Stimulated activated naive CD4-positive, alpha-beta T cell (primary cell): ENCODE measurements around the gene ZNF614.
"Not testable (repeated sequence)": the region's sequence is repeated elsewhere in the genome, so short reads cannot be mapped to it uniquely, and the experiment has no call there.

Experiments used
- DNase-seq, 6 experiments: peaks; one replicate each; lab custom pipeline; 2025; lab: John Stamatoyannopoulos, UW

Gene ZNF614

GRCh38 chr19:52028027-52028779, at the start of gene ZNF614:
TSS of gene ZNF614 (minus strand) at chr19:52028379. CDS start at chr19:52025745, 2,634 bp downstream.
- peak; percentile 62 to 92 (median 79) for DNase-seq

GRCh38 chr19:52070496-52070895, 42.3 kb upstream of the ZNF614 start:
- DNase-seq = no peak

- no peak for DNase-seq
Observed at GRCh38 chr19:52069653-52070052, 41.5 kb upstream of the ZNF614 start.

- DNase-seq = no peak
Observed at GRCh38 chr19:52066258-52066863, 38.2 kb upstream of the ZNF614 start.

GRCh38 chr19:52065399-52065798, 37.2 kb upstream of the ZNF614 start:
- no peak for DNase-seq

GRCh38 chr19:52056480-52056879, 28.3 kb upstream of the ZNF614 start:
- not testable (repeated sequence) for DNase-seq

- not testable (repeated sequence) for DNase-seq
Observed at GRCh38 chr19:52051736-52052135, 23.6 kb upstream of the ZNF614 start.

- peak; percentile 60 to 94 (median 76) for DNase-seq
Observed at GRCh38 chr19:52048555-52049501, 20.6 kb upstream of the ZNF614 start, which contains the start of gene ZNF432. TSS of gene ZNF432 (minus strand) at chr19:52048838. CDS start at chr19:52046868, 1,970 bp downstream.

- no peak for DNase-seq
Observed at GRCh38 chr19:52039169-52039568, 11.0 kb upstream of the ZNF614 start.

- no peak for DNase-seq
Observed at GRCh38 chr19:52034051-52034728, 6.0 kb upstream of the ZNF614 start.

- DNase-seq = no peak
Observed at GRCh38 chr19:52028780-52029123, 573 bp upstream of the ZNF614 start.

GRCh38 chr19:52026255-52026990, 1.8 kb downstream of the ZNF614 start:
- not testable (repeated sequence) for DNase-seq

- DNase-seq = not testable (repeated sequence)
Observed at GRCh38 chr19:52024478-52024877, 3.7 kb downstream of the ZNF614 start.

- DNase-seq = no peak
Observed at GRCh38 chr19:52022193-52022592, 6.0 kb downstream of the ZNF614 start.

- no peak for DNase-seq
Observed at GRCh38 chr19:52020506-52020905, 7.7 kb downstream of the ZNF614 start.

GRCh38 chr19:52010674-52011073, 17.5 kb downstream of the ZNF614 start:
- DNase-seq = no peak

GRCh38 chr19:52007806-52008557, 20.2 kb downstream of the ZNF614 start, which contains the start of gene ZNF615:
TSS of gene ZNF615 (minus strand) at chr19:52008211. CDS start at chr19:52003711, 4,500 bp downstream.
- peak; percentile 67 to 93 (median 80) for DNase-seq

GRCh38 chr19:52007451-52007805, 20.8 kb downstream of the ZNF614 start:
- DNase-seq = no peak

GRCh38 chr19:51994048-51994644, 34.0 kb downstream of the ZNF614 start:
- no peak for DNase-seq

GRCh38 chr19:51993422-51993821, 34.8 kb downstream of the ZNF614 start:
- DNase-seq = no peak
